NCI-H2081 (cell line): ENCODE data around the gene CACNA2D3.
A peak's percentile ranks its signal among the peaks of the same experiment; 100 is the strongest.

ENCODE experiments used
- DNase-seq, 2 experiments: peaks; one replicate each; lab custom pipeline; 2025; lab: John Stamatoyannopoulos, UW

CACNA2D3 gene

DNA sequence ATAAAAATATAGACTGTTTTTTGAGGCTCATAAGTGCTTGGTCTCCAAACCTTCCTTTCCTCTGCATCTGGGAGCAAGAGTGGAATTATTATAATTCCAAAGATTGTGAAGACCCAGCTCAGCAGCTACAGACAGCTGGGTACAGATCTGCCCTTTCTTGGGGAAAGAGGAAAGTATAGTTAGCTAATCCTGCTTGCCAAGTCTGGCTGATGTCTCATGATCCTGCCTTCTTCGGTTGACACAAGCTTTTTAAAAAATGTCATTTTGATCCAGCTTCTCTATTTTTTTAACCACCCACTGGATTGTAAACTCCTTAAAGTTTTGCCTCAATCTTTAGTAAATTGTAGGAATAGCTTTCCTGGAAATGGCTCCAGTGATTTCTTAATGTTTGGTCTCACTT is 624.4 kb downstream of the CACNA2D3 start:
- no peak for DNase-seq

DNA sequence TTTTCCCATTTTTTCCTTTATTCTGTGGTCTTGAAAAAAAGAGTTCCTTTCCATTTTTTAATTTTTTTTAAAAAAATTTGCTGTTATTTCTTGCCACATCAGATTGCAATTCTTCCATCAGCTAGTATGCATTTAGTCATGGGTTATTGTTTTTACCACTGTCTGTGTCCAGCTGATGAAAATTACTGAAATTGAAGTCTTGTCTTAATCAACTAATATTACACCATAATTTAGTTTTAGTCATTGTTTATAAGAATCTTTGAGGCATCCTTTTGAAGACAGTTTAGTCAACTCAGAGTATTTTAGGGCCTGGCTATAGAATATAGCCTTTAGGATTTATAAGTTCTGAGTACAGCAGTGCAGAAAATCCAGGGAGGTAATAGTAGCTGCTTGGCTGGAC is 633.4 kb downstream of the CACNA2D3 start:
- DNase-seq, result no peak

DNA sequence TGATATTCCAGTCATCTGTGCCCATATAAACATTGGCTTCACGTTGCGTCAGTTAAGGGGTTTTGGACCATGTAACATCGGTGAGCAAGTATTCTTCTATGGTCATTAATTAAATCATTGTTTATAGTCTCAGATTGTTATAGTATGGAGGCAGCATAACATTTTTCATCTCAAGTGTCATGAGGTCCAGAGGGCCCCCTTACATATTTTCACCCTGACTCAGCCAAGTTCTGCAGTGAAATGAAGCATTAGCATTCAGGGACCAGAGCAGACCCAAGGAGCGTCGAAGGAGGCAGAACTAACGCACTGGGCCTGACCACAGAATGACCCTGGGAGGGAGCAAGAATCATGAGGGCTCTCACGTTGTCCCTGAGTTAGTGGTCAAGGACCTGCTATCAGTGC is 634.0 kb downstream of the CACNA2D3 start:
- no peak for DNase-seq

DNA sequence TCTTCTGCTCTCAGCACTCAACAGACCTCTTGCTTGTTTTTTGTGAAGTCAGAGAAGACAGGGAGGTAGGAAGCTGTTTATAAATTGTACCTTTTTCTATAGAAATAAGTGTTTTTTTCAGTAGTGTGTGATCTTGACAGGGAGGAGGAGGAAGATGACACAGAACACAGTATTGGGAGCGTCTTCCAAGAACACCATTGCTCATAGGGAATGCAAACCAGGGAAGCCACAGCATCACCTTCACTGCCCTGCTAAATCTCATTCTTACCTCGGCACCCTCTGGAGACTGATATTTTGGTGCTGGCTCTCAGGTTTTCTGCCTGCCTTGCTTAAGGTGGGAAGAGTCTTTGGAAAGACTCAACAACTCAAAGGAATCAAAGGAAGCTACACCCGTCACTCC is 636.1 kb downstream of the CACNA2D3 start:
- DNase-seq, result no peak

DNA sequence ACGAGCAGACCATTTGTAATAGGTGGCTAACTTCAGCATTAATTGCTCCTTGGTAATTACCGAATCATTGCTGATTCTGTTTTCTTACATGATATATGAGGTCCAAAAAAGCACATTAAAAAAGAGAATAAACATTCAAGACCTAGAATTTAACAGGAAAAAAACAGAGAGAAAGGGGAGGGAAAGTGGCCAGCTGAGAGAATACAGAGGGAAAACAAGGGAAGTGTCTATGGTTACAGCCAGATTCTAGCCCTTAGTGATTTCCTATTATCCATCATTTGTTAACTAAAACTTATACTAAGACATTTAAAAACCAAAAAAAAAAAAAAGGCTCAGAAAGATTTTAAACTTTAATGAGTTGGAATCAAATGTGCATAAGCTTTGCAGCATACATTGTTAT is 636.8 kb downstream of the CACNA2D3 start:
- DNase-seq, result no peak

DNA sequence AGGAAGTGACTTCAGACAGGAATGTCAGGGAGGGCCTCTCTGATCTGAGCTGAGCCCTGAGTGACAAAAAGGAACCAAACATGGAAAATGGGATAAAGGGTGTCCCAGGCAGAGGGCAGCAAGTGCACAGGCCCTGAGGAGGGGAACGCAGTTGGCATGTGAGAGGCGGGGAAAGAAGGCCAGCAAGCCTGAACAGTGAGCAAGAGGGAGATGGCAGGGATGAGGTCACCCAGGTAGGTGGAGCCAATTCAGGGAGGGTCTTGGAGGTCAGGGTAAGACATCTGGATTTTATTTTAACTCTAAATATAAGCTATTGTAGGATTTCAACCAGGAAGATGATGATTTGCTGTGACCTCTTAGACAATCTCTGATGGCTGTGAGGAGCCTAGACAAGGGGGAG is 637.8 kb downstream of the CACNA2D3 start:
- no peak for DNase-seq

DNA sequence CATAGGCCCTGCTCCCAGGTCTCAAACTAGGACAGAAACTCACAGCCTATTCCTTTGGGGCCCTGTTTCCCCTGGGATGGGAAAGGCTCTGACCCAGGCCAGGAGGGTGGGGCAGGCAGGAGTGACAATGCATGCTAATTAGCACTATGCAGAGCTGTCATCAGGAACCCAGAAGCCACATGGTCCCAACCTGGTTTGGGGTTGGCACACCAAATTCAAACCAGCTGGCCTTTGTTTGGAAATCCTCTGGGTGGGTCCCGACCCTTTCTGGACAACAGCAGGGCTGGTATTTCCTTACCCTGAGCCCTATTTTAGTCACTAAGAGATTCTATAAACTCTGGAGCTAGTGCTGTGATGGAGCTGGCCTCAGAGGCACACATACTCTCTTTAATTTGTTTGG is 639.3 kb downstream of the CACNA2D3 start:
- no peak for DNase-seq

DNA sequence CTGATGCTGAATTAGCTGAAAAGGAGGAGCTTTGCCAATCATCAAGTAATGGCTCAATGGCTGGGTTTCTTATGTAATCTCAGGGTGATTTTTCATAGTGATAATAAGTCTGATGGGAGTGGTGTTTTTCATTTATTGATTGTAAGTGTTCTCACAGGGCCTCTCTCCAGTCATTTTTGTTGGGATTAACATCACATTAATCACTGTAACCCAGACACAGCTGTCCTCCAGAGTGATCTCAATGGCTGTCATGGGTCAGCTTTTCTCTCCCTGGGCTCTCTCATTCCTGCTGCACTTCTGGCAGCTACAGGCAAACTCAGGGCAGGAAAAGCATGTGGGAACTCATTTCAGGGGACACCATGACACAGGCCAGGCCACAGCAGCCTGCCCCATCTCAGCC is 642.6 kb downstream of the CACNA2D3 start:
- no peak for DNase-seq

DNA sequence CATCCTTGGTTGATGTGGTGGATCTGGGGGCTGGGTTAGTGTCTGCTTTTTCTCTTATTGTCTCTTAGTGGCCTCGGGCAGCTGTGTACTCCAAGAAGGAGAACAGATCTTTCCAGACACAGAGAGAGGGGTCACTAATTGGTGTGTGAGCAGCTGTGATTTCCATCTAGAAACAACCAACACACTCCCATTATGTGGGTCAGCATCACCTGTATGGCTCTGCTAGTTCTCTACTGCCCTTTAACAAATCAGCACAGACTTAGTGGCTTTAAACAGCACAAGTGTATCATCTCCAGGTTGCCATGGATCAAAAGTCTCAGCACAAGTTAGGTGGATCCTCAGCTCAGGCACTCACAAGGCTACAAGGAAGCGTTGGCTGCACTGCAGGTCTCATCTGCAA is 648.7 kb downstream of the CACNA2D3 start:
- DNase-seq, result no peak

DNA sequence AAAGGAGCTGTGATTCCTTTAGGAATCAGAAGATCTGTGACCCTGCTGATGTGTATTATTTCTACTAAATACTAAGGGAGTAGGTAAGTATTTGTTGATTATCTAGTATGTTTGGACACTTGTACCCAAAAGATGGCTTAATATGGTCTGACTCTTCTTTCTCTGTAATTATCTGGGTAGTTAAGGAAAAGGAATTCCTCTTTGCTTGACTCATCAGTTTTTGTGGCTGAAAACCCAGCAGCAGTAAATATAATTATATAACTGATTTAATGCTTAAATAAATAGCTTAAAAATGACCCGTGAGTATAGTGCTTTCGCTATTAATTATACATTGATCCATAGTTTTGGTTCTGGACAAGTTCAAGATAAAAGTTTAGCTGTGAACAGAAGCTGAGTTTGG is 649.7 kb downstream of the CACNA2D3 start:
- no peak for DNase-seq

DNA sequence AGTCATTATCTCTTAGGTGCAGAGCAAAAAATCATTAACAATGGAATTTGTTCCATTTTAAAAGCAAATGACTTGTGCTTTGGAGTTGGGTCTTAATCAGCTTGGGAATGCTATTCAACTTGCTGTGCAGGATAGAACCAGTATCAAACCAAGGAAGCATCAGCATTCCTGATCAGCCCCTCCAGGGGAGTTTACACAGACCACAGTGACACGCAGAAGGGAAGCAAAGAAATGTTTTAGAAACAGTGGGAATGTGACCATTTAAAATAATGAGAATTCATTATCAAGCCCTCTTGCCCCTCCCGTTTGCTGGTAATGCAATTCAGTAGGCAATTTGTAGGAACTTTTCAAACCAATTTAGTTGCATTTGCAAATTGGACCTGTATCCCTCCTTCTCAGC is 650.4 kb downstream of the CACNA2D3 start:
- DNase-seq, result no peak

DNA sequence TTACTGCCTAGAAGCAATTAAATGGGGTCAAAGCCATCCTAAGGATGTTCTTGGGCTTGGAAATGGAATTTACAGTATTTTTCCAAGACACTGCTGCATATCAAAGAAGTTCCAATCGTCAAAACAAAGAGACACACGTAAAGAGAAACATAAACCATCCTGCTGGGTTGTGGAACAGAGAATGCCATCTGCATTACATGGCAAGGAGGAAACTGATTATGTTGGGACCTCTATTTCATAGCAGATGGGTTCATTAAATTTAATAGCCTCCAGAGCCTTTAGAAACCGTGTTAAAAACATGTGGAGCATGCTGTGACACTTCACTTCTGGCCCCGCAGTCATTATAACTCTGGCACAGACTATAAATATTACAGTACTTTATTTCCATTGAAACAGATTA is 650.9 kb downstream of the CACNA2D3 start:
- DNase-seq, result peak; percentile 7 to 58

DNA sequence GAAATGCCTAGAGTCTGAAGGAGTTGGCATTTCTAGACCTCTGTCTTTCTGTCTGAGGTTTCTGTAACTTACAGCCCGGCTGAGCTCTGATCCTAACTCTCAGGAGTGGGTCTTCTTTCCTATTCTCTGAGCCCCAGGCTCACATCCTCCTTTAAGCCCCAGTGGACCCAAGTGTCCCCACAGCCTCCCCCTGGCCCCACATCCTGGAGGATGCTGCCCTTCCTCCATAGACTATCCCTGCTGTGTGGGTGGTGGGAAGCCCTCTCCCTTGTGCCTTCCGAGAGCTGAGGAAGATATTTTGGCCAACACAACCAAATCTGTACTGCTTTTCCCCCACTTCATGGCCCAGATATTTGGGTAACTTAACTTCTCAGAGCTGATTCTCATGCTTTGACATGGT is 654.2 kb downstream of the CACNA2D3 start:
- DNase-seq, result no peak

DNA sequence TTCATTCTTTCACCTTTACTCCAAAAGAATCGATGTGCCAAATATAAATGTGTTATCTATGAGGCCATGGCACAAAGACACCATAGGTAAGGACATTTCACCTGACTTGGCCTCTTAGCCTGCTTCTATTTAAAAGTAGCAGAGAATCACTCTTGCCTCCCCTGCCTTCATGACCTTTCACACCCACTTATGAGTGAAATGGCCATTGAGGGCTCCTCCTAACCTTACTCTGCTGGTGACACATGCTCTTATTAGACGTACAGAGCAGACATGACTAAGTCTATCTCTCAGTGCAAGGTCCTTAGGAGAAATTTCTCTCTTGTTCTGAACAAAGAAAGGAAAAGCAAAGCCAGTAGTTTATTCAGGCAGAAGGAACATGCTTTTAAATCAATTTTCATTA is 654.8 kb downstream of the CACNA2D3 start:
- no peak for DNase-seq

DNA sequence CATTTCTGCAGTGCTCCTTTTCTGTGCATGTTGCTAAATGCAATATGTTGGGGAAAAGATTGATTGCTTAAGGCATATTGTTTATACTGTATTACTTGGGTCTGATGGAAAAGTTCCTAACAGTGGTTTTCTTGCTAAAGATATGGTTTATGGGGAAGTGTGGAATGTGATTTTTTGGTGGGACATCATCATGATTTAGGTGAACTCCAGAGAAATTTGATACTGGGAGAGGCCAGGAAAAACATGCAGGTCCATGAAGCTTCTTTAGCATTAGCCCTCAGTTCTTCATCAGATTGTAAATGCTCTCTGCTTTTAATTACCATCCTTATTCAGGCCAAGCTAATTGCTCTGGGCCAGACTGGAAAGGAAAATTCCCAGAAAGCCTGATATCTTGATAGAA is 658.0 kb downstream of the CACNA2D3 start:
- DNase-seq, result no peak

DNA sequence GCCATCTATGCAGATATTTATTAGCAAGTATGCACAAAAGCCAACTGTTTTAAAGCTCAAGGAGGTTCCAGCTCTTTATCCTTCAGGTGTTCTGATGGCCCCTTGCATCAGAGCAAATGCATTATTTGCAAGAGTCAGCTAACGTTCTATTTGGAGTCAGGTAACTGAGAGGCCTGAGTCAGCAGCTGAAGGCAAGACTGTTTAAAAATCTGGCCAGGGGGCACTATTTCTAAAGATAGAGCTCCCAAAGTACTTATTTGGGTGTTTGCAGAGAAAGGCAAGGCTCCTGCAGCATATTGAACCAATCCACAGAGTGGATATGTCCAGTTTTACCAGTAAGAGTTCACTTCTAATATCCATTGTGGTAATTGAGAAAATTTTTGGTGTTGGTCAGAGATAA is 659.4 kb downstream of the CACNA2D3 start:
- no peak for DNase-seq

DNA sequence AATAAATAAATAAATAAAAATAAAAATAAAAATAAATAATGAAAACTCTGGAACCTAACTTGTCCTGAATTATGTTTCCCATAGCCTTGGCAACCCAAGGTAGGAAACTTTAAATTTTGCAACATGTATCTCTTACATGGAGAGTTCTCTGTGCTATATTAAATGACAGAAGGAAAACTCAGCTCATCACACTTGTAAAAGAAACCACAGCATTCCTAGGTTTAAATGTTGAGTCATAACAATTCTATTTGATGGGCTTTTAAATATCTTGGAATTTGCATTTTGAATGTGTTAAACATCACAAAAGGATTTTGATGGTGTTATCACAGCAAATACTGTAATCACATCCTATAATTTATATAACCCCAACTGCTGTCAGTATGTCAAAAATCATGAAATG is 661.3 kb downstream of the CACNA2D3 start:
- no peak for DNase-seq

DNA sequence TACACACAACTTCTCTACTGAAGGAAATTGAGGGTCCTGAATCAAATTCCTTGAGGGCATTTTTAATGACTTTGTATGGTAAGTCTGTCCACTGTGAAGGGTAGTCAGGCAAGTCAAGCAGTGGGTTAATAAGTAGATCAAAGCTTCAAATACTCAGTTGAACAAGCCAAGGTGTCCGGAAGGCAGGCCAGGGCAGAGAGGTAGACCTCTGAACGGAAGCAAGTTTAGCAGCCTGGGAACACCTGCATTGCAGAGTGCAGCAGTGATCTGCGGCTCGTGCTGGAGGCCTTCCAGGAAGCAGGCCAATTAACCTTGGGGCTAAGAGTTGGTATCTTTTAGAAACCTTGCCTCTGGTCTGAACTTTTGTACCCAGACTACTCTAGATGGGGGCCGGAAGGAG is 661.7 kb downstream of the CACNA2D3 start:
- no peak for DNase-seq

DNA sequence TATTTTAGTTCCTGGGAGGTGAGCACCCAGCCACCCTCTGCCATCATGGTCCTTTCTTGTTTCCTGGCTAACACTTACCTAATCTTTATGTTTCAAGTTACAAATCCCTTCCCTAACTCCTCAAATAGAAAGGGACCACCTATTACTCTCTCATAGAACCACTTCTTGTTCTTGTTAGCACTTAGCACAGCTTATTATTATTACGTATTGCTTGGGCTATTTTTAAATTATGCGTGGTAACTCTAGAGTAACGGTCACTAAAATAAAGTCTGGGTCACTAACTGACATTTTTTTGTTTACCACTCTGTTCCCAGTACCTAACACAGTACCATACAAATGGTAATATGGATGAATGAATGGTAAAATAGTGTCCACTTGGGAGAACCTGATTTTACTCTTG is 663.6 kb downstream of the CACNA2D3 start:
- DNase-seq, result no peak

DNA sequence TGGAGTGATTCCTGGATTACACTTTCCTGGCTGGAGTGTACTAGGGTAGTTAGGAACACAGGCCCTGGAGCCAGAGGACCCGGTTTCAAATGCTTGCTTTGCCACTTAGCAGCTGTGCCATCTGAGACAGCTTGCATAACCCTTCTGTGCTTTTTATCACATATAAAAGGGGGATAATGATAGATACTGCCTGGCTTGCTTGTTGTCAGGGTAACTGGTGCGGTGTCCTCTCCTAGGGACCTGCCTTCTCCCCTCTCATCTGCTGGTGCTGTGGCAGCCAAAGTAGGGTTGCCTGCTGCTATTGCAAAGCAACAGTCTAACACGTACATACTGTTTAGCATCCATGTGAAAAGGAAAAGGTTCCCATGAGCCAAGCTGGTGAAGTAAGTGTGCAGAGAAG is 667.7 kb downstream of the CACNA2D3 start:
- DNase-seq, result no peak

DNA sequence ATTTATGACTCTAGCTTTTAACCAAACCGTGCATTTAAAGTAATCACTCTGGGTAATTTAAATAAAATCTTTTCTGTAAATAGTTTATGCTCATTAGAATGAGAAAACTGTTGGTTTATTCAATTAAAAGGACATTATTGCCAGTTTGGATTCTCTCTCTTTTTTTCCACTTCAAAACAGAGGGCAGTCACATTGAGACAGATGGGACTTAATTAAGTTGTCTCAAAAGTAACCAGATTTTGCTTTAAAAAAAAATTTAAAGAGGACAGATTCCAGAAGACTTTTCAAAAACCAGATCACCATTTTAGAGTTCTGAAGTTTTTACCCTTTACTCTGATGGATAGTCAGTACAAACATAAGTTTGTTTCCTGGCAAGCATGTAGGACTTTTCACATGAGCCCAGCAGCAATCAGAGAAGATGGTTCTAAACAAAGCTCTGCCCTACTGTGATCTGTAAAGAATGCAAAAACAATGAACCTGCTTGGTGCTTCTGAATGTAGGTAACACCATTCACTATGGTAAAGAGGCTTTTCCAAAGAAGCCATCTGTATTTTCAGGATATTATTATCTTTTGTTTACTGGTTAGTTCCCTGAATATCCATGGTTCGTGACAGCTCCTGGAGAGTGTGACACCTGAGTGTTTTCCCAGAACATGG is 669.3 kb downstream of the CACNA2D3 start:
- DNase-seq, result no peak

DNA sequence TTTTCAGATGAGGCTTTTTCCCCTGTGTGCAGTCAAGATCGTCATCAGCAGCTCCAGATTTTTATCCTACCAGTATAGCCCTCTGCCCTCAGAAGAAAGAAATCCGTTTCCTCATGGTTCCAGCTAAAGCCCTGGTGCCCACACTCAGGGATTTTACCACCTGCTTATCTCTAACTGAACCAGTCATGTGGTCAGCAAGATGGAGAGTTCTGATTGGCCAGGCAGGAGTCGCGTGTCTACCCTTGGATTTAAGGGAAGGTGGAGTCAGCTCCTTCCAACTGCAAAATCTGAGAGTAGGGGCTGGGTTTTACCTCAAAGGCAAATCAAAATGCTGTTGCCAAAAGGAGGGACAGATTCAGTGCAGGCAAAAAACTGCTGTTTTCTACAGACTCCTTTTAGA is 670.2 kb downstream of the CACNA2D3 start:
- no peak for DNase-seq

DNA sequence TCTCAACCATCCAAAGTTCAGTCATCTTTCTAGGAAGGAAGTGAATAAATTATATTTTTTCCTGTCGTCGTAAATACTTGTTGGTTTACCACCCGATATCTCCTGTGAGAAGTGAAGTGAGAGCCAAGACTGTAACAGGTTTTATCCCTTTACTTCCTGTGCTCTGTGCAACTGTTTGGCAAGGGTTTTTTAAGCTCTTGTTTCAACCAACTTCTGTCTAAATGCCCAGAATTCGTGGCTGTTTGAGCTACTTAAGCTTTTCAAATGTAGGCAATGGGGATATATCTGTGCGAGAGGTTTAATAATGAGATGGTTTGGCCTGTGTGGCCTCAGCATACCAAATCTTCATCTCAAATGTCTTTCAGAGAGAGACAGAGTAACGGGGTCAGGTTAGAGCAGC is 670.8 kb downstream of the CACNA2D3 start:
- DNase-seq, result no peak

DNA sequence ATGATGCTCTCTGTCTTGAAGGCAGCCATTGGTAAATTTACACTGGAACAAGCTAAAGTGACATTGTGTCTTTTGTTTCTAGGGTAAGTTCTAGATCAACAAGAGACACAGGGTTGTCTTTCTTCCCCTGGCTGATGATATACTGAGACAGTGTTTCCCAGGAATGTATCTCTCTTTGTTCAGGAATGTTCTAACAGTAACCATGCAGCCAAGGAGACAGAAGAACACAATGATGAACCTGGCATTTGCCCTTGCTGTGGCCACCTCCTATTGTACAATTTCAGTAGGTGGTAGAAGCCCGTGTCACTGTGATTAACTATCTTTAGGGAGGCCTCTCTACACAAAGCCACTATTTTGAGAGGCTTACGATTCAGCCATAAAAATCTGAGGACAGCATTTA is 674.8 kb downstream of the CACNA2D3 start:
- no peak for DNase-seq

DNA sequence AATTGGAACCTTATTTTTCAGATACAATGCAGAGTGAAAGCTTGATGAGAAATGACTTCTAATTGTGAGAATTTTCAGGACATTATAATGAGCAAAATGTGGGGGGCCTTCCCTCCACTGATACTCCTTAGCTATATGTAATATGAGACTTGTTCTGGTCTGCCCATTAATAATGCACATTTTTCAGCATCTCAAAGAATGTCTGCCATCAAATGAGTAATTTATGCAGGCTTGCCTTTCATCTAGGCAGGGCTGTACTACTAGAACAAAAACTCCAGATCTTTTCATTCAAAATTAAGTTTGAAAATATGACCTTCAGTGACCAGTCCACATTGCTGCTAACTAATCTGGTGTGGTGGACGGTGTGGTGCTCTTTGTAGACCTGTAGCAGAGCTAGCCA is 678.1 kb downstream of the CACNA2D3 start:
- no peak for DNase-seq
